Neural crest cell (in vitro differentiated cells): ENCODE results near the gene SIM2. TPM values are rescaled to one million over a fixed set of nuclear protein-coding genes. Genes with fewer than 3 reads are reported as not detected.
A peak's percentile ranks its signal among the peaks of the same experiment; 100 is the strongest.

Source experiments
- DNase-seq: peaks from one replicate; pipeline ENCODE4 v3.0.0; 2021; ENCODE audit warnings: low read depth, mixed read lengths, low spot score
- H3K27ac Mint-ChIP-seq: one replicate; pipeline ENCODE4 v1.8.0; 2021; ENCODE audit warnings: mild to moderate bottlenecking, mixed read lengths; ENCODE audit not compliant: unreplicated experiment
- H3K27me3 Mint-ChIP-seq: 2 replicates; pipeline ENCODE4 v1.8.0; 2021; ENCODE audit warnings: low read depth, mild to moderate bottlenecking, mixed read lengths
- H3K36me3 Mint-ChIP-seq: 2 replicates; pipeline ENCODE4 v1.8.0; 2021; ENCODE audit warnings: low read depth, mild to moderate bottlenecking, mixed read lengths
- H3K4me1 Mint-ChIP-seq: 2 replicates; pipeline ENCODE4 v1.8.0; 2021; ENCODE audit warnings: mixed read lengths
- H3K4me3 Mint-ChIP-seq: one replicate; pipeline ENCODE4 v1.8.0; 2021; ENCODE audit warnings: mild to moderate bottlenecking, mixed read lengths
- H3K9me3 Mint-ChIP-seq: 2 replicates; pipeline ENCODE4 v1.8.0; 2021; ENCODE audit warnings: mixed read lengths
- total RNA-seq: library from RNA; stranded (reverse); gene quantifications from 2 replicates; pipeline ENCODE4 v1.2.1, GENCODE V29; 2021
- TF ChIP-seq, protein P1 (sequence below): fragments of 200-600 bp; sonication (generic); conservative IDR thresholded peaks from 2 replicates; pipeline ENCODE4 v1.5.0; 2021; ENCODE audit warnings: antibody characterized with exemption, mild to moderate bottlenecking

SIM2 gene
- total RNA-seq, 1 donor from 2014 or later: not detected

DNA sequence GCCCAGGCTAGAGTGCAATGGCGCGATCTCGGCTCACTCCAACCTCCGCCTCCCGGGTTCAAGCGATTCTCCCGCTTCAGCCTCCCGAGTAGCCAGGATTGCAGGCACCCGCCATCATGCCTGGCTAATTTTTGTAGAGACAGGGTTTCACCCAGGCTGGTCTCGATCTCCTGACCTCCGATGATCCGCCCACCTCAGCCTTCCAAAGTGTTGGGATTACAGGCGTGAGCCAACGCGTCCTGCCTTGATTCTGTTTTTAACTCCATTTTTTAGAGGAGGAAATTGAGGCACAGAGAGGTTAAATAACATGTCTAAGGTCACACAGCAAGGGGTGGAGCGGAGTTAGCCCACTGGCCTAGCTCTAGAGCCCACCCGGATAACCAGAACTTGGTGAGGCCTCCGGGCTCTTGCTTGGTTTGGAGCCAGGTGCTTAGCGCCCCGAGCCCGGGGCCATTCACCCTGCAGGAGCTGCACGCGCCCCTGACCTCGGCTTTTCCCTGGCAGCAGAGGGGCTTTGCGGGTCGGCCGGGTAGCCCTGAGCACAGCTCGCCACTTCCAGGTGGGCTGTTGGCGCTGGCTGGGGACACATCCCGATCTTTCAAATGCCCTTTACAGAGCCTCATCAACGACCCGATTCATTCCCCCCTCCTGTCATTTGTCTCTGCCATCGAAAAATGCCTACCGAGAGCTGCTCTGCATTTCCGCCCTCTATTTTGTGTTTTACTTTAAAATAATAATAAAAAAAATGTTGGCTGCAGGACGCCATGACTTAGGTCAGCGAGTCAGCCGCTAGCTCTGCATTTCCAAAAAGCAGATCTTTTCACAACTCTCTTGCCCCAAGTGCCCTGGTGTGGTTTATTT, 11.2 kb downstream of the SIM2 start:
- no peak overlapping the region for H3K27ac Mint-ChIP-seq
- no peaks in the 10 kb centered on the region for H3K9me3 Mint-ChIP-seq
- peaks cover 99% of the 10 kb centered on the region for H3K27me3 Mint-ChIP-seq
- H3K4me1 Mint-ChIP-seq: peaks cover 9% of the 10 kb centered on the region
- TF ChIP-seq, protein P1, sequence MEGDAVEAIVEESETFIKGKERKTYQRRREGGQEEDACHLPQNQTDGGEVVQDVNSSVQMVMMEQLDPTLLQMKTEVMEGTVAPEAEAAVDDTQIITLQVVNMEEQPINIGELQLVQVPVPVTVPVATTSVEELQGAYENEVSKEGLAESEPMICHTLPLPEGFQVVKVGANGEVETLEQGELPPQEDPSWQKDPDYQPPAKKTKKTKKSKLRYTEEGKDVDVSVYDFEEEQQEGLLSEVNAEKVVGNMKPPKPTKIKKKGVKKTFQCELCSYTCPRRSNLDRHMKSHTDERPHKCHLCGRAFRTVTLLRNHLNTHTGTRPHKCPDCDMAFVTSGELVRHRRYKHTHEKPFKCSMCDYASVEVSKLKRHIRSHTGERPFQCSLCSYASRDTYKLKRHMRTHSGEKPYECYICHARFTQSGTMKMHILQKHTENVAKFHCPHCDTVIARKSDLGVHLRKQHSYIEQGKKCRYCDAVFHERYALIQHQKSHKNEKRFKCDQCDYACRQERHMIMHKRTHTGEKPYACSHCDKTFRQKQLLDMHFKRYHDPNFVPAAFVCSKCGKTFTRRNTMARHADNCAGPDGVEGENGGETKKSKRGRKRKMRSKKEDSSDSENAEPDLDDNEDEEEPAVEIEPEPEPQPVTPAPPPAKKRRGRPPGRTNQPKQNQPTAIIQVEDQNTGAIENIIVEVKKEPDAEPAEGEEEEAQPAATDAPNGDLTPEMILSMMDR: no peak
- no peaks in the 10 kb centered on the region for H3K36me3 Mint-ChIP-seq
- no peak for DNase-seq
- H3K4me3 Mint-ChIP-seq: peak overlapping the region; percentile 51

DNA sequence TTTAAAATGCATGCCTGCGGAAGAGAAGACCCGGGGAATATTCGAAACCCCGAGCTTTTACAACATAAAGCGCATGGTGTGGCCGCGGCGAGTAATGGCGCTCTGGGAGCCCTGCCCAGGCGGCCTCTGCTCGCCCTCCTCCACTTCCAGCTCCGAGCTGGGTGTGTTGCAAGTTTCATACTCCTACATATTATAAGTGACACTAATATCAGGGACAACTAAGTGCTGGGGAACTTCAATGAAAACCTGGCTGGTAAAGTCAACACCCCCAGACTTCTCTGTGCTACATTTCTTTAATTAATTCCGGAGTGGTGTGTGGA, 11.8 kb downstream of the SIM2 start:
- TF ChIP-seq, protein P1: no peak
- Mint-ChIP-seq H3K9me3 (no peaks in the 10 kb centered on the region), H3K36me3 (no peaks in the 10 kb centered on the region), H3K4me1 (peaks cover 9% of the 10 kb centered on the region), H3K27ac (no peak overlapping the region), H3K27me3 (peaks cover 99% of the 10 kb centered on the region), H3K4me3 (no peak overlapping the region)
- no peak for DNase-seq

DNA sequence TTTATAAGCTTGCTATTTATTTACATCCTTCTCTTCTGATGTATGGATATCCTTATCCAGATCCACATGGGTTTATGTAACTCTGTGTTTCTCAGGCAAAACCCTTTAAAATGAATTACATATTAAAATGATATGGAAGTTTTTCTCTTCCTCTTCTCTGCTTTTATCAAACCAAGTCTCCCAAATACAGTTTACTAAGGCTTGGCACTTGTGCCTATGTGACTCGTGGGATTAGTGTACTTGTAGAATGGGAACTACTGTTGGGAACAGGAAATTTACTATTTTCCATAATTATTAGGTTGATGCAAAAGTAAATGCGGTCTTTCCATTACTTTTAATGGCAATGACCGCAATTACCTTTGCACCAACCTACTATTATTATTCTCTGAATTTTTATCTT, 14.8 kb downstream of the SIM2 start:
- DNase-seq: no peak
- H3K36me3 Mint-ChIP-seq: no peaks in the 10 kb centered on the region
- H3K4me3 Mint-ChIP-seq: no peak overlapping the region
- H3K27me3 Mint-ChIP-seq: peaks cover 90% of the 10 kb centered on the region
- H3K27ac Mint-ChIP-seq: no peak overlapping the region
- H3K4me1 Mint-ChIP-seq: peaks cover 5% of the 10 kb centered on the region
- TF ChIP-seq, protein P1: no peak
- no peaks in the 10 kb centered on the region for H3K9me3 Mint-ChIP-seq

DNA sequence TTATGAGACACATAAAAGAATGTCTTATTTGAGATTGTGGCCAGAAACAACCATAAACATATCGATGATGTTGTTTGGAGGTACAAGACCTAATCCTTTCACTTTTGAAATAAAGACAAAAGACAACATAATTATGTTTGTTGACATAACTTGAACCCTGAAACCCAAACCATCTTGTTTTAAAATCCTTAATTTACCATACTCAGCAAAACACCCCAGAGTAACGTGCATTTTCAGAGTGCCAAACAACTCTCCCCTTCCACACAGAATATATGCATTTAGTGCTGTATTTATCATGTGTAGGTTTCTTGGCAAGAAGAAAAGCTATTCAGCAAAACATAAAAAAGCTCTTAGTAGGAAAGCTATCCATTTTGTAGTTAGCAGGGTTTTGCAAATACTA, 17.5 kb downstream of the SIM2 start:
- H3K27me3 Mint-ChIP-seq: peaks cover 73% of the 10 kb centered on the region
- H3K27ac Mint-ChIP-seq: no peak overlapping the region
- no peaks in the 10 kb centered on the region for H3K9me3 Mint-ChIP-seq
- TF ChIP-seq, protein P1: no peak
- no peaks in the 10 kb centered on the region for H3K36me3 Mint-ChIP-seq
- H3K4me3 Mint-ChIP-seq: no peak overlapping the region
- no peak for DNase-seq
- H3K4me1 Mint-ChIP-seq: peaks cover 6% of the 10 kb centered on the region

DNA sequence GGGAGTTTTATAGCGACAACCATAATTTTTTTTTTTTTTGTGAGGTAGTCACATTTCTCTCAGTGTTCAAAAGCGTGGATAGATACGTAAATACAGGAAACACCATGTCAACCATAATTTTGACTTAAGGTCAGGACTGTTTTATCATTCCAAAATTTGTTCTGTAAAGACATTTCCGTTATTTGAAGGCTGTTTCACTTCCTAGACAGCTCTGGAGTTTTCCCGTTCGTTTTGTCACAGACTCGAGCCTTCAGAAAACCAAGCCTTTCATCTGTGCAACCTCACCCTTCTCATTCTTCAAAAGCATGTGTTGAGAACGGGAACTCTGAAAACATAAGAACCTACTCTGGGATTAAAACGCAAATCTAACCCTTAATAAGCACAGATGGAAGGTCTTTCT, 17.9 kb downstream of the SIM2 start:
- H3K4me1 Mint-ChIP-seq: peaks cover 6% of the 10 kb centered on the region
- H3K9me3 Mint-ChIP-seq: no peaks in the 10 kb centered on the region
- TF ChIP-seq, protein P1: no peak
- no peak overlapping the region for H3K4me3 Mint-ChIP-seq
- DNase-seq: no peak
- H3K27me3 Mint-ChIP-seq: peaks cover 69% of the 10 kb centered on the region
- H3K27ac Mint-ChIP-seq: no peak overlapping the region
- H3K36me3 Mint-ChIP-seq: no peaks in the 10 kb centered on the region
